Psoas muscle (tissue), 8 donors: ENCODE data around the gene MAPKBP1. TPM values are rescaled to one million over a fixed set of nuclear protein-coding genes. Genes with fewer than 3 reads are reported as not detected.

ENCODE experiments used
- ATAC-seq, 4 donors: fragments of 200-7000 bp; cut with Tn5 transposase; one replicate each; pipeline ENCODE4 v1.9.1; 2020; ENCODE audit warnings: moderate library complexity in 3 of 4, mild to moderate bottlenecking in 2 of 4
- DNase-seq, 2 donors: peaks; one replicate each; pipeline ENCODE4 v3.0.0-alpha.2; 2020
- H3K27ac ChIP-seq: fragments of 200-600 bp; one replicate; pipeline ENCODE4 v1.8.0; 2022
- H3K27me3 ChIP-seq, 3 donors: fragments of 200-600 bp in 1 of 3; one replicate each; pipeline versions ENCODE4 v1.6.1 to v1.8.0; 2013 to 2022; ENCODE audit warnings: low read length in 2 of 3, mild to moderate bottlenecking in 2 of 3, moderate library complexity in 1 of 3; ENCODE audit not compliant: insufficient read depth in 3 of 3
- H3K36me3 ChIP-seq, 2 donors: fragments of 200-600 bp in 1 of 2; one replicate each; pipeline versions ENCODE4 v1.6.1 to v1.8.0; 2013 to 2022; ENCODE audit warnings: low read depth in 1 of 2, mild to moderate bottlenecking in 1 of 2, moderate library complexity in 1 of 2; ENCODE audit not compliant: insufficient read depth in 1 of 2
- H3K4me1 ChIP-seq: fragments of 200-600 bp; one replicate; pipeline ENCODE4 v1.8.0; 2022
- H3K4me3 ChIP-seq: fragments of 200-600 bp; one replicate; pipeline ENCODE4 v1.8.0; 2022; ENCODE audit warnings: mild to moderate bottlenecking
- H3K9me3 ChIP-seq: fragments of 200-600 bp; one replicate; pipeline ENCODE4 v1.8.0; 2022
- WGBS, 3 donors: extraction: QIAGEN DNeasy Blood & Tissue Kit; methylation state at CpG; one replicate each; pipeline versions ENCODE4 v1.1.6 to v1.1.7; 2013; 5-methylcytosine and 5-hydroxymethylcytosine counted together
- intact Hi-C, 2 donors: fragments of 100-400 bp; cut with DNase I; formaldehyde crosslinking; loops; one replicate each; pipeline versions ENCODE4 v1.11.0 to v1.14.2; 2022
- polyA plus RNA-seq, 3 donors: library from polyadenylated mRNA; stranded (reverse); fragments of 200-250 nt; gene quantifications; one replicate each; pipeline ENCODE4 v1.2.3, GENCODE V29; 2013
- total RNA-seq, 4 donors: library from RNA; stranded (reverse); fragmentation: NEBNext Ultra II Directional in 2 of 4; extraction: Animal tissue kit (Norgen Biotek cat#: 25700) in 2 of 4; gene quantifications; one replicate each; pipeline versions ENCODE4 v1.2.1 to v1.2.4, GENCODE V29; 2021 to 2023
- TF ChIP-seq, protein P1 (sequence below): fragments of 200-600 bp; IDR thresholded peaks from one replicate; pipeline ENCODE4 v1.8.0; 2022; ENCODE audit warnings: antibody characterized with exemption
- donor health status: healthy with polysubstance abuse.
- donor health status: DM: no; HTN: no; CAD: no; lungs with moderate emphysema.
- donor health status: Bipolar disorder and iron deficiency.
- donor health status: healthy.
- donor health status: DM: yes; HTN: yes; CAD: no.
- donor health status: DM: no; HTN: no; CAD: no.
- donor health status: DM: no; HTN: no; CAD: no.
- donor health status: DM: yes; HTN: yes; CAD: no.

The MAPKBP1 gene
- total and polyA plus RNA-seq, 7 donors = 2.4 to 10.3 (median 7.1) TPM

DNA sequence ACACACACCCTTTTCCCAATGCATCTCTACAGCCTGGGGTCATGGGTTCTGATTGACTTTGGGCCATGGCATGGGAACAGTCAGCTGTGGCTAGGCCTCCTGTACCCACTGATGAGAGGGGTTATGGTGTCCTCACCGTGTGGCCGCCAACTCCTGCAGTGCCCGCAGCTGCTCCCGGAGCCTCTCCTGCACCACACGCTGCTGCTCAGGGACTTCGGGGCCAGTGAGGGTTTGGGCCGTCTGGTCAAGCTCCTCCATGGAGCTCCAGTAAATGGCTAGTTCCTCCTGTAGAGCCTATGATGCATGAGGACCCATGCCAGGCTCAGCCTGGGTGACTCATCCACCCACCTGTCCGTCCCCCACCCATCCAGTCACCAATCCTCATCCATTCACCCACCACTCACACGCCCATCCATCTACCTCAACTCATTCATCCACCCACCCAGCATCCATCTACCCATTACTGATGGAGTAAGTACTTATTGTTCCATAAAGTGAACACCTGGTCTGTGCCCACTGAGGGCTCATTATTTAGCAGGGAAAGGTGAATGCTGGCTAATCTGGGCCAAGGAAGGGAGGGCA, 98.0 kb downstream of the MAPKBP1 start:
- no peaks in the 10 kb centered on the region for H3K9me3 ChIP-seq
- H3K36me3 ChIP-seq = no peaks in the 10 kb centered on the region
- H3K27ac ChIP-seq = no peak overlapping the region
- intact Hi-C loops = no loop called here
- ATAC-seq (no peak), DNase-seq (no peak)
- H3K27me3 ChIP-seq = no peaks in the 10 kb centered on the region
- WGBS, 3 donors = 84 to 95% (median 90%) methylated on average over 9 of the region's 9 CpGs
- H3K4me3 ChIP-seq = no peak overlapping the region
- TF ChIP-seq, protein P1, sequence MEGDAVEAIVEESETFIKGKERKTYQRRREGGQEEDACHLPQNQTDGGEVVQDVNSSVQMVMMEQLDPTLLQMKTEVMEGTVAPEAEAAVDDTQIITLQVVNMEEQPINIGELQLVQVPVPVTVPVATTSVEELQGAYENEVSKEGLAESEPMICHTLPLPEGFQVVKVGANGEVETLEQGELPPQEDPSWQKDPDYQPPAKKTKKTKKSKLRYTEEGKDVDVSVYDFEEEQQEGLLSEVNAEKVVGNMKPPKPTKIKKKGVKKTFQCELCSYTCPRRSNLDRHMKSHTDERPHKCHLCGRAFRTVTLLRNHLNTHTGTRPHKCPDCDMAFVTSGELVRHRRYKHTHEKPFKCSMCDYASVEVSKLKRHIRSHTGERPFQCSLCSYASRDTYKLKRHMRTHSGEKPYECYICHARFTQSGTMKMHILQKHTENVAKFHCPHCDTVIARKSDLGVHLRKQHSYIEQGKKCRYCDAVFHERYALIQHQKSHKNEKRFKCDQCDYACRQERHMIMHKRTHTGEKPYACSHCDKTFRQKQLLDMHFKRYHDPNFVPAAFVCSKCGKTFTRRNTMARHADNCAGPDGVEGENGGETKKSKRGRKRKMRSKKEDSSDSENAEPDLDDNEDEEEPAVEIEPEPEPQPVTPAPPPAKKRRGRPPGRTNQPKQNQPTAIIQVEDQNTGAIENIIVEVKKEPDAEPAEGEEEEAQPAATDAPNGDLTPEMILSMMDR = no peak
- no peaks in the 10 kb centered on the region for H3K4me1 ChIP-seq

DNA sequence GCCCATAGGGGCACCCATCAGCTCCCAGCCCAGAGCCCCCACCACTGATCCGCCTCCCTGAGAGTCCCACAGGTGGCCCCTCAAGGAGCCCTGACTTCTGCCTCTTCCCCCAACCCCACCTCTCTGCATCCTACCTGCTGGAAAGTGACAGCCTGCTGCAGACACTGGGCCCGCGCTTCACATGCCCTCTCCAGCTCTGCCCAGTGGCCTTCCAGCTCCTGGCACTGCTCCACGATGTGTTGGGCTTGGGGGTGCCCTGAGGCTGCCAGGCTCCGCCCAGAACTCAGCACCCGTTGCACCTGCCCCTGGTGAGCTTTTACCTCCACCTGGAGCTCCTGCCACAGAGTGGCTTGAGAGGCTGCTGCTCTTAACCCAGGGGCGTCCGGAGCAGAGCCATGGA, 99.4 kb downstream of the MAPKBP1 start:
- DNase-seq (no peak), ATAC-seq (no peak)
- Histone ChIP-seq H3K4me3 (no peak overlapping the region), H3K27me3 (no peaks in the 10 kb centered on the region), H3K36me3 (no peaks in the 10 kb centered on the region), H3K4me1 (peaks cover 4% of the 10 kb centered on the region), H3K27ac (no peak overlapping the region), H3K9me3 (no peaks in the 10 kb centered on the region)
- intact Hi-C loops = no loop called here
- TF ChIP-seq, protein P1 = no peak
- WGBS, 3 donors = 86 to 95% (median 90%) methylated on average over 8 of the region's 8 CpGs

DNA sequence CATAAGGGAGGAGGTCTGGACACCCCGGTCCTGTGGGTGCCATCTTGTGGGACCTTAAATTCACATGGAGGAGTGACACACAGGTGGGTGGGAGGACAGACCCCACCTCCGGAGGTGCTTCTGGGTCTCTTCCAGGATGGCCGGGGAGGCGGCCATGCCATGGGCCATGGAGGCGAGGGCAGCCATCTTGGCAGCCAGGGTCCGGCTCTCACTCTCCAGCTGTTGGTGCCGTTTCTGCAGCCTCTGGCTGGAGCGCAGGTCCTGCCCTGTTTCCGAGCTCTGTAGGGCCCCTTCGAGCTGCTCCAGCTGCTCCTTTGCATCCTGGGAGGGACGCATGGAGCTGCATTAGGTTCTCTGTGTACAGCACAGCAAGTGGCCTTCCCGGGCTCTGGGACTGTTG, 100.5 kb downstream of the MAPKBP1 start:
- H3K4me1 ChIP-seq = peaks cover 4% of the 10 kb centered on the region
- H3K36me3 ChIP-seq = no peaks in the 10 kb centered on the region
- intact Hi-C loops = no loop called here
- ATAC-seq (no peak), DNase-seq (no peak)
- H3K9me3 ChIP-seq = no peaks in the 10 kb centered on the region
- H3K27ac ChIP-seq = no peak overlapping the region
- H3K27me3 ChIP-seq = no peaks in the 10 kb centered on the region
- WGBS, 3 donors = 77 to 85% (median 82%) methylated on average over 12 of the region's 12 CpGs
- no peak overlapping the region for H3K4me3 ChIP-seq
- TF ChIP-seq, protein P1 = no peak

DNA sequence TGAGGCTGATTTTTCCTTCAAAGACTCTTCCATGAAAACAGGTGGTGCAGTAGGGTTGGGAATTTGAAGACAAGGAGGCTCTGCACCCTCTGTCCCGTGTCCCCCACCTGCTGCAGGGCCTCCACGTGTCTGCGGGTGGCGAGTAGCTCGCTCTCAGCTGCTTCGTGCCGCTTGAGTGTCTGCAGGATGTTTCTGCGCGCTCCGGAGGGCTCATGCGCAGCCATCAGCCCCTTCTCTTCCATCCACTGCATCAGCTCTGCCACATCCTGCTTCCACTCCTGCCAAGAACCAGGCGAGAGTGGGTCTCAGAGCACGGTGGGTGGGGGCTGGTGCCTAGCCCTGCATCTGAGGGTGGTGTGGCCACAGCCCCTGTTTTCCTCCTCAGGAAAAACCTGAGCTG, 101.7 kb downstream of the MAPKBP1 start:
- intact Hi-C loops = no loop called here
- no peak for ATAC-seq

More for the DNA sequence above, 101.7 kb downstream of the MAPKBP1 start:
- peaks cover 4% of the 10 kb centered on the region for H3K4me1 ChIP-seq
- H3K36me3 ChIP-seq = no peaks in the 10 kb centered on the region
- 72 to 80% (median 77%) methylated on average over 13 of the region's 13 CpGs for WGBS, 3 donors
- DNase-seq = no peak
- no peaks in the 10 kb centered on the region for H3K27me3 ChIP-seq
- no peak overlapping the region for H3K27ac ChIP-seq
- no peaks in the 10 kb centered on the region for H3K9me3 ChIP-seq
- TF ChIP-seq, protein P1 = no peak
- H3K4me3 ChIP-seq = no peak overlapping the region
